Esophagus muscularis mucosa (tissue), 4 donors: Measurements from ENCODE around the gene BRD2. TPM values are rescaled to one million over a fixed set of nuclear protein-coding genes. Genes with fewer than 3 reads are reported as not detected.

Source experiments
- DNase-seq: peaks from one replicate; pipeline ENCODE4 v3.0.0-alpha.2; 2017; ENCODE audit errors: extremely low spot score
- H3K27ac ChIP-seq, 4 donors: fragments of 200-600 bp; sonication (generic); replicated peaks in 1 of 4; 1 replicate in 3 of 4; 2 replicates in 1 of 4; pipeline ENCODE4 v1.5.1; 2016 to 2019; ENCODE audit warnings: mild to moderate bottlenecking in 1 of 4
- H3K27me3 ChIP-seq, 4 donors: fragments of 200-600 bp; sonication (generic); one replicate each; pipeline versions ENCODE4 v1.5.1 to v1.6.0; 2016 to 2019
- H3K36me3 ChIP-seq, 4 donors: fragments of 200-600 bp; sonication (generic); one replicate each; pipeline ENCODE4 v1.5.1; 2016 to 2019
- H3K4me1 ChIP-seq, 4 donors: fragments of 200-600 bp; sonication (generic); one replicate each; pipeline ENCODE4 v1.5.1; 2016 to 2019
- H3K4me3 ChIP-seq, 4 donors: fragments of 200-600 bp; sonication (generic); 1 replicate in 2 of 4; 2 replicates in 2 of 4; pipeline ENCODE4 v1.5.1; 2016 to 2019; ENCODE audit warnings: mild to moderate bottlenecking in 4 of 4, moderate library complexity in 1 of 4
- H3K9me3 ChIP-seq, 4 donors: fragments of 200-600 bp; sonication (generic); 1 replicate in 3 of 4; 2 replicates in 1 of 4; pipeline ENCODE4 v1.5.1; 2016 to 2019
- CTCF ChIP-seq, 3 experiments: fragments of 200-600 bp in 2 of 3; fragments of 450-650 bp in 1 of 3; sonication (generic) in 2 of 3; IDR thresholded peaks; one replicate each; pipeline ENCODE4 v1.5.1; 2017 to 2019; ENCODE audit warnings: antibody characterized with exemption in 3 of 3, mild to moderate bottlenecking in 2 of 3, moderate library complexity in 1 of 3
- EP300 ChIP-seq: sonication (generic); formaldehyde crosslinking; IDR thresholded peaks from one replicate; pipeline ENCODE4 v1.6.1; 2017; ENCODE audit warnings: antibody characterized with exemption
- POLR2A ChIP-seq: fragments of 450-650 bp; IDR thresholded peaks from one replicate; pipeline ENCODE4 v1.6.1; 2017; ENCODE audit warnings: antibody characterized with exemption, moderate library complexity, mild to moderate bottlenecking, low read depth
- POLR2AphosphoS5 ChIP-seq, 2 donors: sonication (generic); formaldehyde crosslinking; IDR thresholded peaks; one replicate each; pipeline ENCODE4 v1.6.1; 2017; ENCODE audit warnings: antibody characterized with exemption in 2 of 2
- WGBS: methylation state at CpG from one replicate; pipeline ENCODE4 v1.1.5; 2018; 5-methylcytosine and 5-hydroxymethylcytosine counted together
- intact Hi-C: fragments of 100-400 bp; cut with DNase I; formaldehyde crosslinking; loops from one replicate; pipeline ENCODE4 v1.15.1; 2023
- total RNA-seq, 4 donors: library from RNA; depleted of rRNA; stranded (reverse); fragments of >200 nt; gene quantifications; one replicate each; pipeline versions ENCODE4 v1.1.0 to v1.2.1, GENCODE V29; 2016

The BRD2 gene
- total RNA-seq, 4 donors from 2014 or later: 107 to 148 (median 118) TPM

- intact Hi-C loops: no loop called here
- DNase-seq: no peak
- 71% methylated on average over 11 of the region's 11 CpGs for WGBS
- no peak overlapping the region for H3K27ac ChIP-seq
- H3K27me3 ChIP-seq: no peaks in the 10 kb centered on the region
- H3K9me3 ChIP-seq: no peaks in the 10 kb centered on the region
- TF ChIP-seq CTCF (IDR thresholded peaks at IDR 0.05) (peak in 2 of 3 experiments; percentile 24 to 38), POLR2A (no peak), POLR2AphosphoS5 (IDR thresholded peaks at IDR 0.05) (no peak)
- H3K4me1 ChIP-seq: peaks cover 5 to 14% (median 8%) of the 10 kb centered on the region in 4 donors
- H3K36me3 ChIP-seq: no peaks in the 10 kb centered on the region
- H3K4me3 ChIP-seq: no peak overlapping the region
Observed at GRCh38 chr6:32947552-32948465, 20.6 kb upstream of the BRD2 start.

- no peak overlapping the region for H3K27ac ChIP-seq
- H3K36me3 ChIP-seq: no peaks in the 10 kb centered on the region
- peaks cover 10 to 18% (median 14%) of the 10 kb centered on the region in 4 donors for H3K4me1 ChIP-seq
- H3K4me3 ChIP-seq: no peak overlapping the region
- no peak for TF ChIP-seq EP300
- TF ChIP-seq POLR2AphosphoS5 (IDR thresholded peaks at IDR 0.05): no peak
- H3K27me3 ChIP-seq: no peaks in the 10 kb centered on the region
- 88% methylated on average over 6 of the region's 9 CpGs for WGBS
- intact Hi-C loops: no loop called here
- DNase-seq: no peak
- no peaks in the 10 kb centered on the region for H3K9me3 ChIP-seq
Observed at GRCh38 chr6:32949113-32949512, 19.3 kb upstream of the BRD2 start.

- H3K27ac ChIP-seq: no peak overlapping the region
- H3K4me3 ChIP-seq: no peak overlapping the region
- DNase-seq: no peak
- 82% methylated on average over 3 of the region's 3 CpGs for WGBS
- TF ChIP-seq POLR2A (no peak), POLR2AphosphoS5 (IDR thresholded peaks at IDR 0.05) (no peak), EP300 (no peak), CTCF (IDR thresholded peaks at IDR 0.05) (no peak)
- H3K4me1 ChIP-seq: peaks cover 10 to 18% (median 14%) of the 10 kb centered on the region in 4 donors
- no peaks in the 10 kb centered on the region for H3K9me3 ChIP-seq
- intact Hi-C loops: no loop called here
- no peaks in the 10 kb centered on the region for H3K27me3 ChIP-seq
- H3K36me3 ChIP-seq: no peaks in the 10 kb centered on the region
Observed at GRCh38 chr6:32950010-32950409, 18.4 kb upstream of the BRD2 start.

- H3K27me3 ChIP-seq: no peaks in the 10 kb centered on the region
- H3K4me1 ChIP-seq: peaks cover 10 to 18% (median 14%) of the 10 kb centered on the region in 4 donors
- H3K4me3 ChIP-seq: no peak overlapping the region
- WGBS: 92% methylated on average over 8 of the region's 8 CpGs
- H3K27ac ChIP-seq: no peak overlapping the region
- no peak for TF ChIP-seq CTCF (IDR thresholded peaks at IDR 0.05)
- no peak for TF ChIP-seq POLR2AphosphoS5 (IDR thresholded peaks at IDR 0.05)
- no peak for TF ChIP-seq POLR2A
- TF ChIP-seq EP300: no peak
- H3K36me3 ChIP-seq: no peaks in the 10 kb centered on the region
- intact Hi-C loops: no loop called here
- DNase-seq: no peak
- H3K9me3 ChIP-seq: no peaks in the 10 kb centered on the region
Observed at GRCh38 chr6:32950449-32950848, 17.9 kb upstream of the BRD2 start.
